HTERT RPE-1 (cell line): ENCODE data around the gene PARP16.

Experiments
- in situ Hi-C: fragments of 300-500 bp; cut with MboI; formaldehyde crosslinking; loops from 4 replicates; pipeline ENCODE4 v1.14.3; 2020; ENCODE audit warnings: low sequenced_read_pairs

The PARP16 gene

DNA sequence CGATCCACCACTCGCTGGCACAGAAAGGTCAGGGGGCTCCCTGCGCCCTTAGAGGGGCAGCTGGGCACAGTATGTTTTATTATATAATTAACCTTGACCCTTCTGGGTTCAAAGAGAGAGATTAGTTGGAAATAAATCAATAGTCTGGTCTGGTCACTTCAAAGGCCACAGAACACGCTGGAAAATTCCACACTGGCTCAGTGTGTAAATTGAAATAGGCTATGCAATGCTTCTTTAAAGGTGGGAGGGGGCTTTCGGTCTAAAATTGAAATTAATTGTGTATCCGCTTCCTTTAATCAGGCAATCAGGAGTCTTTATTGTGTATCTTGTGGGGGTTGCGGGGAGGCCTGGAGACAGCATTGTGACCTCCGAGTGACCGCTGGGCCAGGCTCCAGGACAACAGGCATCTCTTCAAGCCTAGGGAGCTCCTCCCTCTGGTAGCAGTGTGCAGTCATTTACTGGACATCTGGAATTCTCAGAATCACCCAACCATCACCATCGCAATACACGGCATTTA lies 25.8 kb upstream of the PARP16 start:
- in situ Hi-C loops: no loop called here

DNA sequence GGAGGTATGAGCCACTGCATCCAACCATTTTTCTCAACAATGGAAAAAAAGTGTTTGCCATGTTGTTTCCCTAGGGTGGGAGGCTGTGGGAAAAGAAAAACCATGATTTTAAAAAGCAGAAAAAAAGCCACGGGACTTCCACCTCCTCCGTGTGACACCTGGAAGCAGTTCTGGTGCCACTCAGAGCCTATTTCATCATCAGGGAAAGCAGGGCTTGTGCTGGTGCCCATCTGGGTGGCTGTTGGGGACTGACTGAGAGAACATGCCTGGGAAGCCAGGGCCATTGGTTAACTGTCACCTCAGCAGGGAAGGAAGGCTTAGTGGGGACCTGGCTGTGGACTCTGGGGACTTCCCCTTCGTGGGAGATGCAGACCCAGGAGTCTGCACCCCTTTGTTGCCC lies 25.1 kb upstream of the PARP16 start:
- in situ Hi-C loops: no loop called here

DNA sequence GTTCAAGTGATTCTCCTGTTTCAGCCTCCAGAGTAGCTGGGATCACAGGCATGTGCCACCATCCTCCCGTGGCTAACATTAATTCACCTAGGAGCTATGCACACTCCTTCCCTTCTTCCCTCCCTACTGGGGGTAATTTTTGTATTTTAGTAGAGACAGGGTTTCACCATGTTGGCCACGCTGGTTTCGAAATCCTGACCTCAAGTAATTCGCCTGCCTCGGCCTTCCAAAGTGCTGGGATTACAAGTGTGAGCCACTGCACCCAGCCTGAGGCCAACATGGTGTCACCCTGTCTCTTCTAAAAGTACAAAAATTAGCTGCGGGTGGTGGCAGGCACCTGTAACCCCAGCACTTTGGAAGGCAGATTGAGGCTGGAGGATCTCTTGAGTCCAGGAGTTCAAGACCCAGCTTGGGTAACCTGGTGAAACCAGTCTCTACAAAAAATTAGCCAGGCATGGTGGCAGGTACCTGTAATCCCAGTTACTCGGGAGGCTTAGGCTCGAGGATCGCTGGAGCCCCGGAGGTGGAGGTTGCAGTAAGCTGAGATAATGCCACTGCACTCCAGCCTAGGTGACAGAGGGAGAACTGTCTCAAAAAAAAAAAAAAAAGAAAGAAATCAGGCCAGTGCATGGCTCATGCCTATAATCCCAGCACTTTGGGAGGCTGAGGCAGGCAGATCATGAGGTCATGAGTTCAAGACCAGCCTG lies 23.9 kb upstream of the PARP16 start:
- in situ Hi-C loops: no loop called here

DNA sequence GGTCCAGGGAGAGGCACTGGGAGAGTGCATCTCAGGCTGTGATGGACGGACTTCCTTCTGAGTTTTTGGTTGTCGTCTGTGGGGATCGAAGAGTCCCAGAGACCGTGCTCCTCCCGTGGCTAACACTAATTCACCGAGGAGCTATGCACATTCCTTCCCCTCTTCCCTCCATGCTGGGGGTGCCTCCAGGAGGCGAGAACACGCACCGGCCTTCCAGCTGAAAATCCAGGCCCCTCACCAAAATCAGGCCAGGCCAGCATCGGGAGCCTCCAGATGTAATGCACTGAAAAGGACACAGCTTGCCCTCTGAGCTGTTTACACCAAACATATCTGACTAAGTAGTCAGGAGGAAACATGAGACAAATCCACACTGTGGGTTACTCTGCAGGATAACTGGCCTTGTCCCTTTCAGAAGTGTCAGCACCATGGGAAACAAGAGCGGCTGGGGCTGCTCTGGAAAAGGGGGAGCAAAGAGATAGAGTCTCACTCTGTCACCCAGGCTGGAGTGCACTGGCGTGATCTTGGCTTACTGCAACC lies 23.3 kb upstream of the PARP16 start:
- in situ Hi-C loops: no loop called here

DNA sequence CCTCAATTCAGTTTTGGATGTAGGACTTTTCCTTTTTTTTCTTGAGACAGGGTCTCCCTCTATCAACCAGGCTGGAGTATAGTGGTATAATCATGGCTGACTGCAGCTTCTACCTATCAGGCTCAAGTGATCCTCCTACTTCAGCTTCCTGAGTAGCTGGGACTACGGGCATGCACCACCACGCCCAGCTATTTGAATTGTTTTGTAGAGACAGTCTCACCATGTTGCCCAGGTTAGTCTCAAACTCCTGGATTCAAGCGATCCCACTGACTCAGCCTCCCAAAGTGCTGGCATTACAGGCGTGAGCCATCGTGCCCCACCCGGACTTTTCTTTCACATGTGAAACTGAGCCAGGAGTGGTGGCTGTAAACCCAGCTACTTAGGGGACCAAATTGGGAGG lies 21.3 kb upstream of the PARP16 start:
- in situ Hi-C loops: no loop called here

DNA sequence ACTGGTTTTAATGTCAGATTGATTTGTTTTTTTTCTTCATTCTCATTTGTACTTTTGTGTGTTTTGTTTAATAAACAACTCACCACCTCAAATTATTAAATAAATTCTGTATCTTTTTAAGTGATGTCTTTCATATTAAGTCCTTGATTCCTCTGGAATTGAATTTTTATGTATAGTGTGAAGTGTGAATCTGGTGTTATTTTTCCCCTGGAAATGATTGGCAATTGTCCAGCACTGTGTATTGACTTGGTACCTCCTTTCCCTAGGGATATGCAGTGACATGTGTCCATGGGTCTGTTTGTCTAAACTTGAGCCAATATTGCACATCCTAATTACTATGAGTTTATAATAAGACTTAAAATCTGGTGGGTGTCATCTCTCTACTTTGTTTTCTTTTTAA lies 19.9 kb upstream of the PARP16 start:
- in situ Hi-C loops: no loop called here

DNA sequence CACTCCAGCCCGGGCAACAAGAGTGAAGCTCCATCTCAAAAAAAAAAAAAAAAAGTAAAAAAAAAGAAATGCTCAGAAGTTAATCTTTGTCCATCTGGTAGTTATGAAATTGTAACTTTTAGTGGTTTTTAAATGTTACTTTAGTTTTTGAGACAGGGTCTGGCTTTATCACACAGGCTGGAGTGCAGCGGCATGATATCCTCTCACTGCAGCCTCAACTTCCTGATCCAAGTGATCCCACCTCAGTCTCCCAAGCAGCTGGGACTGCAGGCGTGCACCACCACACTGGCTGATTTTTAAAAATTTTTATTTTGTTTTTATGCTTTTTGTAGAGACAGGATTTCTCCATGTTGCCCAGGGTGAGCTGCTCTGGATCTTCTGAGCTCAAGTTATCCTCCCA lies 19.1 kb upstream of the PARP16 start:
- in situ Hi-C loops: no loop called here

DNA sequence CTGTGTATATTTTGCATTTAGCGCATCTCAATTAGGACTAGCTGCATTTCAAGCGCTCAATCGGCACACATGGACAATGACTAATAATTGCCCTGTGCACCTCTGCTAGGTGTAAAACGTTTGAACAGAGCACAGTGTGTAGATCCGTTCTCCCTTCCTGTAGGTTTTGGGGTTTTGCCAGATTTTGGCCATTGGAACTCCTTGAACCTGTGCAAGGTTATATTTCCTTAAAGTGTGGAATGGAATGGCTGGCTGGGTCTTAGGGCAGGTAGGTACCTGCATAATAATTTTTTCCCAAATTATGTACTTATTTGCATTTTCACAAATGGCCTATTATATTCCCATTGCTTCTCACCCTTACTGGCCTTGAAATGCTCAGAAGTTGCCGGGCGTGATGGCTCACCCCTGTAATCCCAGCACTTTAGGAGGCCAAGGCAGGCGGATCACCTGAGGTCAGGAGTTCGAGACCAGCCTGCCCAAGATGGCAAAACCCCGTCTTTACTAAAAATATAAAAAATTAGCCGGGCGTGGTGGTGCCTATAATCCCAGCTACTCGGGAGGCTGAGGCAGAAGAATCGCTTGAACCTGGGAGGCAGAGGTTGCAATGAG lies 18.6 kb upstream of the PARP16 start:
- in situ Hi-C loops: no loop called here

DNA sequence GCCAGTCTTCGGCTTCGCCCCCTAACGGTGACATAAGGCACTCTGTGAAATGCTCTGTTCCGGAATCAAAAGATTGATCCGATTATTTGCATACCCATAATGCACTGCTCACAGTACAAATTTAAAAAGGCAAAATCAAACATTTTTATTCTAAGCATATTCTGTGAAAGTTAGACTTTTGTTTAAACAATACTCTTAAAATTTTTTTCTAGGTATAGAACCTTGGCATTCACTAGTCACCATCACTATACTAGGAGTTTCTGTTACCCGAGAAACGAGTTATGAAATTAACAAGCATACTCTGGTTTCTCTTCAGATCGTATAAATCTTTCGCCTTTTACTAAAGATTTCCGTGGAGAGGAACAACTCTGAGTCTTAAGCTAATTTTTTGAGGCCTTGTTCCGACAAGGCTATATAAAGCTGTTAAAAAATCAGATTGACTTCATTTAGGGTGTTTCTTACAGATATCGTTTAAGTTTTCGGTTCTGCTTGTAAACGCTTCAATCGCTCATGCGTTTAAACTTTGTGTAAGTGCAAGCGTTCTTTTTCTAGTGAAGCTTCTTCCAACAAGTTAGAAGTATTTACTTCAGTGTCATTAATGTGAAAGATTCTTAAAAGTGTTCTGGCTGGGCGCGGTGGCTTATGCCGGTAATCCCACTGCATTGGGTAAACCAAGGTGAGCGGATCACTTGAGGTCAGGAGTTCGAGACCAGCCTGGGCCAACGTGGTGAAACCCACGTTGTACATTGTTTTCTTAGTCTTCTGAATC lies 17.9 kb upstream of the PARP16 start, which contains the start of gene RNU5B-1:
Gene RNU5B-1 (plus strand): TSS at position 297 of the 769 bp plus-strand sequence.
- in situ Hi-C loops: no loop called here

DNA sequence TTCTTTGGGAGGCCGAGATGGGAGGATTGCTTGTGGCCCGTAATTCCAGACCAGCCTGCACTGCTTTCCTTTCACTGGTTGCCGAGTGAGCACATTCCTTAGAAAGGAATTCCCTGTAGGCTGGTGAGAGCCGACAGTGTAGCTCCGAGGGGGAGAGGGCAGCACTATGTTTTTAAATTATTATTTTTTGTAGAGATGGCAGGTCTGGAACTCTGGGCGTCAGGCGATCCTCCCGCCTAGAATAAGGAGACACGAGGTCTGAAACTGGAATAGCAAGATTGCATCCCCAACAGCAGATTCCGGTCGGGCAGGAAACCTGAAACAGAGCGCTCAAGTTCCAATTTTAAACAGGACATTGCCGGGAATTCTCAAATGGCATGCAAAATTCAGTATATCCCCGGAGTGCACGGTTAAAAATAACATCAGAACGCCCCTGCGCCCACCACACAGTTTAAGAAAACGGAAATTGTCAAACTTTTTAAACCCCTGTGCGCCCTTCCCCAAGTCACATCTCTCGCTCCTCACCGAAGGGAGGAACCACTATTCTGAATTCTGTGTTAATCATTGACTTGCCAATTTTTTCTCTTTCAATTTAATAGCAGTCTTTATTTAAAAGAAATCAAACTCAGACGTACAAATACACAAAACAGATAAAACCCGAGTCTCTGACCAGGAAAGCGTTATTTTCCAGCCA lies 17.2 kb upstream of the PARP16 start:
- in situ Hi-C loops: no loop called here

DNA sequence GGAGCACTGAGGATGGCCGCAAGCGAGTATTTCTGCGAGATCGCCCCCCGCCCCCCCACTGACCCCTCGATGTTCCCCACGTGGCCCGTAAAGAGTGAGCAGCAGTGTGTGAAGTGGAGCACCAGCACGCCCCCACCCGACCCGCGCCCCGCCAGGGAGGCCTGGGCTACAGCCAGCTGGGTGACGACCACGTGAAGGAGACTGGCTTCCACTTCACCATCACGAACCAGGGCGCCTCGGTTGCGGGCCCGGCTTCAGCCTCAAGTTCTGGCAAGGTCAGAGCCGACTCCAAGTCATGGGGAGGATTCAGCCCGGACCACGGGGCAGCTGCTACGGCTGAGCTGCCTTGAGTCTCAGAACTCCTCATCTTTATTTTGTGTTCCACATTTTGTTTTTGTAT lies 15.4 kb upstream of the PARP16 start:
- in situ Hi-C loops: no loop called here

DNA sequence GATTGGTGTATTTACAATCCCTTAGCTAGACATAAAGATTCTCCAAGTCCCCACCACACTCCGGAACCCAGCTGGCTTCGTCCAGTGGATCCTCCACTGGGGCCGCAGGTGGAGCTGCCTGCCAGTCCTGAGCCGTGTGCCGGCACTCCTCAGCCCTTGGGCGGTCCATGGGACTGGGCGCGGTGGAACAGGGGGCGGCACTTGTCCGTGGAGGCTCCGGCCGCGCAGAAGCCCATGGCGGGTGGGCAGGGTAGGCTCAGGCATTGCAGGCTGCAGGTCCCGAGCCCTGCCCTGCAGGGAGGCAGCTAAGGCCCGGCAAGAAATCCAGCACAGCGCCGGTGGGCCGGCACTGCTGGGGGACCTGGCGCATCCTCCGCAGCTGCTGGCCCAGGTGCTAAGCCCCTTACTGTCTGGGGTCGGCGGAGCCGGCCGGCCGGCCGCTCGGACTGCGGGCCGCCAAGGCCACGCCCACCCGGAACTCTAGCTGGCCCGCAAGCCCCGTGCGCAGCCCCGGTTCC lies 14.3 kb upstream of the PARP16 start:
- in situ Hi-C loops: no loop called here

DNA sequence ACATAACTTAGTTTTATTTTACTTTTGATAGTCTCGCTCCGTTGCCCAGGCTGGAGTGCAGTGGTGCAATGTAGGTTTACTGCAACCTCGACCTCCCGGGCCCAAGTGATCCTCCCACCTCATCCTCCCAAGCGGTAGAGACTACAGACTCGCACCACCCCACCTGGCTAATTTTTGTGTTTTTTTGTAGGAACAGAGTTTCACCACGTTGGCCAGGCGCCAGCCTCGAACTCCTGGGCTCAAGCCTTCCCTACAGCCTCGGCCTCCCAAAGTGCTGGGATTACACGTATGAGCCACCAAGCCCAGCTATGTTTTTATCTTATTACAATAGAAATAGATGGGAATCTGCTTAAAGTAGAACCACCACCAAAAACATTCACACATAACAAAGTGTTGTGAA lies 12.0 kb upstream of the PARP16 start:
- in situ Hi-C loops: no loop called here

DNA sequence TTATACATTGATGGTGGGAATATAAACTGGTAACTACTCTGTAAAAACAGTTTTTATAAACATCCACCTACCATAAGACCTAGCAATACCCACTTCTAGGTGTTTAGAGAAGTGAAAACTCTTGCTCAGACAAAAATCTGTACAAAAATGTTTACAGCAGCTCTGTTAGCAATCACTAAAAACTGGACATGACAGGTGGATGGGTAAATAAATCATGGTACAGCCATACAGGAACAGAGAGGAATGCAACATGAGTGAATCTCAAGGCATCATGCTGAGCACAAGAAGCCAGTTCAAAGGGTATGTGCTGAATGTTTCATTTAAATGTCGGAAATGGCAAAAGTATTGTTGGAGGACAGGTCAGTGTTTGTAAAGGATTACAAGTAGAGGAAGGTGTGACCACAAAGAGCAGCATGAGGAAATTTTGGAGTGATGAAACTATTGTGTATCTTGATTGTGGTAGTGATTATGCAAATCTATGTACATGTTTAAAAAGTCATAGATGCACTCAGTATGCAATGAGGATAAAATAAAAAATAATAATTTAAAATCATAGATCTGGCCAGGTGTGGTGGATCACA lies 6.3 kb upstream of the PARP16 start:
- in situ Hi-C loops: no loop called here

DNA sequence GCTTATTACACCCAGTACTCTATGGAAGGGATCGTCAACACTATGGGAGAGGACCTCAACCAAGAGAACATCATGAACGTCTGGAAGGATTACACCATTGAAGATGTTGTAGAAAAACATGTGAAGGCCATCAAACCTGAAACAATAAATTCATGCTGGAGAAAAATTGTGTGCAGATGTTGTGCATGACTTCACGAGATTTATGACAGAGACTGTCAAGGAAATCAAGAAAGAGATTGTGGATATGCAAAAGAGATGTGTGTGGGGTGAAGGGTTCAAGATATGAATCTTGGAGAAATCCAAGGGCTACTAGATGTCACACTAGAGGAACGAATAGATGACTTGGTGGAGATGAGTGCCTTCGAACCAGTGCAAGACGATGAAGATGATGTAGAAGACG lies 3.5 kb upstream of the PARP16 start:
- in situ Hi-C loops: no loop called here

DNA sequence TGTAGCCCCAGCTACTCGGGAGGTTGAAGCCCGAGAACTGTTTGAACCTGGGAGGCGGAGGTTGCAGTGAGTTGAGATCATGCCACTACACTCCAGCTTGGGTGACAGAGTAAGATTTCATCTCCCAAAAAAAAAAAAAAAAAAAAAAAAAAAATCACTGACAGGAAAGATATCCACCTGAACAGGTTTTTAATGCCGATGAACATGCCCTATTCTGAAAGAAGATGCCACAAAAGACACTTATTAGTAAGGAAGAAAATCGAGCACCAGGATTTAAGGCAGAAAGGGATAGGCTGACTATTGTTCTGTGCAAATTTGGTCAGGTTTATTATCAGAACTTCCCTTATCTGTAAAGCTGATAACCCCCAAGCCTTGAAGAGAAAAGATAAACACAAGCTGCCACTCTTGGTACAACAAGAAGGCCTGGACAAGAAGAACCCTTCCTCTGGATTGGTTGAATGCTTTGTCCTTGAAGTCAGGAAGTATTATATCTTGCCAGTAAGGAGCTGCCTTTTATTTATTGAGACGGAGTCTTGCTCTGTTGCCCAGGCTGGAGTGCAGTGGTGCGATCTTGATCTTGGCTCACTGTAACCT lies 2.7 kb upstream of the PARP16 start:
- in situ Hi-C loops: no loop called here

DNA sequence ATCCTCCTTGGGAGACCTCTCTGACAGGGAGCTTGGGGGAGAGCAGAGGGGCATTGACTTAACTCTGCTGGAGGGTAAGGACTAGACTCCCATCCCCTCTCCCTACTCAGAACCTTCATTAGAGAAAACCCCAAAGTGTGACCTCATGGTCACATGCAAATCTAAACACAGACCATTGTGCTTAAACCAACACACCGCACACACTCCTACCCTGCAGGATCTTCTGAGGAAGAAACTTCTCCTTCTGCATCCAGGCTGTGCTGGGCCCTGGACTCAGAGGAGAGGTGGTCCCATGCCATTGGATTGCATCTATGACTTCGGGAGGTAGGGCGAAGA lies 805 bp upstream of the PARP16 start:
- in situ Hi-C loops: no loop called here

DNA sequence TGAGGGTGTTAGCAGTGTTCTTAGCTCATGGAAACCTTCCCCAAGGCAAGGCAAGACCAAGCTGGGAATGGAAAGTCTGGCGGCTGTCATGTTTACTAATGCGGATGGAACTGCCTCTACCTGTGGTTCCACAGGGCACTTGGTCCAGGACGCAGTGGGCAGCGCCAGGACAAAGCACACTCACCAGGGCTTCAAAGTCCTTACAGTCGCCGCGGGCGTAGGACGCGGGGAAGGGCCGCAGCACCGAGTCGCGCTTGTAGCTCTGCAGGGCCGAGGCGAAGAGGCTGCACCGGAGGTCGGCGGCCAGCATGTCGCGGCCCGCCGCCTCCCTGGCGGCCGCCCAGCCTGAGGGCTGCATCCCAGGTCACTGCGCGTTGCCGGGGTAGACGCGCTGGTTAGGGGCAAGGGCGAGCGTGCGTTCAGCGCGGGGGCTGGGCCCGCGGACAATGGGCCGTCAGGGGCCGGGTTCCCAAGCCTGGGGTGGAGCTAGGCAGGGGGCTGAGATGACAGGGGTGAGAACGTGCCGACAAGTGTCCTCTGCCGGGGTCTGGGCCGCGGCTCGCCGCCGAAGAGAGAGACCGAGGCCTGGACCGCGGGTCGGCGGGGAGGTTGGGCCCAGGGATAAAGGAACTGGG lies 497 bp downstream of the PARP16 start:
- in situ Hi-C loops: no loop called here

DNA sequence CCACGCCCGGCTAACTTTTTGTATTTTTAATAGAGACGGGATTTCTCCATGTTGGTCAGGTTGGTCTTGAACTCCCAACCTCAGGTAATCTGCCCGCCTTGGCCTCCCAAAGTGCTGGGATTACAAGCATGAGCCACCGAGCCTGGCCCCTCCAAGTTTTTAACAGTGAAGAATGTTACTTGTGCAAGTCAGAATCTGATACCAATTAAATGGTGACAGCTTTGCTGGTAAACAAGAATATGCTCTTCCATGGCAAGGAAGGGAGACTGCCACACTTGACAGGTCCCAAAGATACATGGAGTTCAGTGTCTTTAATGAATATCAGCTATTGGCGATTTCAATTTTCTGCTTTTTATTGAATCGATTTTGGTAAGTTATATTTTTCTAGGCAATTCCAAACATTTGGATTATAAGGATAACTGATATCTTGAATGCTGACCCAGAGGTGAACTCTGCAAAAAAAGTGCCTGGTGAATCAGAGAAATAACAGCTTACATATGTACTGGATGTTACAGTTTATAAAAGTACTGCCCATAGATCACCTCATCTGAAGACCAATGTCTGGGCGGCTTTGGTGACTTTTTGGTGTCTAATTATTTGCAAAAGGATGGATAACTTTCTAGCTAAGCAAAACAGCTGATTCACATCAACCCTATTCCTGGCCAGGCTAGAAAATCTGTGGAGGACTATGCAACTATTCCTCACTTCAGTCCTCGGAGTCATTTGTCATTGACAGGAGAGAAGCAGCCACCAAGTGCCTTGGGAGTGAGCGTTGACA lies 1.2 kb downstream of the PARP16 start:
- in situ Hi-C loops: no loop called here
